GM21737 (cell line): Measurements from ENCODE around the gene RAB32.
"Not testable (repeated sequence)": the region's sequence is repeated elsewhere in the genome, so short reads cannot be mapped to it uniquely, and the experiment has no call there.

Experiments
- ATAC-seq: cut with Tn5 transposase; IDR thresholded peaks from one replicate; pipeline ENCODE4 v1.9.1; 2021; ENCODE audit warnings: mild to moderate bottlenecking, moderate library complexity; ENCODE audit not compliant: unreplicated experiment

Gene RAB32

DNA sequence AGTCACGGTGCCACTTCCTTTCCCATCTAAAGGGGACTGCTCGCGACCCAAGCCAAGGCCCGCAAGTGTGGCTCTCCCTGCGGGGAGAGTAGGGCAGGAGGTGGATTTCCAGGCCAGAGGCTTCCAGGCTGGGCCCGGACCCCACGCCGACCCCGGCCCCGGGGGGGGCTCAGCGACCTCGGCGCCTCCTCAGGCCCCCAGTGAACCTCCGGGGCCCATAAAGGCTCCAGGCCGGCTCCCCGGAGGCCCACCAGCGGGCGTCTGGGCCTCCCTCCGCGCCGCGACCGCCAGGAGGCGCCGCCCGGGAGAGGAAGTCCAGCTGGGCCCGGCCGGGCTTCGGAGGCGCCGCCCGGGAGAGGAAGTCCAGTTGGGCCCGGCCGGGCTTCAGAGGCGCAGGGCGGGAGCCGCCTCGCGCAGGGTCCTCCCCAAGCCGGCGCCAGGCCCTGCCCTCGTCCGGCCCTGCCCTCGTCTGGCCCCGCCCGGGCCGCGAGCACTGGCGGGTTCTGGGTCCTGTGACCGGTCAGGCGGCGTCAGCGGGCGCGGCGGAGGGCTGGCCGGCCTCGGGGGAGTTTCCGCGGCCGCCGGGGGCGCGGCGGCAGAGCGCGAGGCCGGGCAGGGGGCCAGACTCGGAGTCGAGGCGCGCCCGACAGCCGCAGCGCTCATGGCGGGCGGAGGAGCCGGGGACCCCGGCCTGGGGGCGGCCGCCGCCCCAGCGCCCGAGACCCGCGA lies at the start of gene RAB32:
Gene RAB32 (plus strand): TSS at position 623 of the 729 bp plus-strand sequence. CDS start 39 bp downstream, at position 662.
- peak; percentile 85 for ATAC-seq

DNA sequence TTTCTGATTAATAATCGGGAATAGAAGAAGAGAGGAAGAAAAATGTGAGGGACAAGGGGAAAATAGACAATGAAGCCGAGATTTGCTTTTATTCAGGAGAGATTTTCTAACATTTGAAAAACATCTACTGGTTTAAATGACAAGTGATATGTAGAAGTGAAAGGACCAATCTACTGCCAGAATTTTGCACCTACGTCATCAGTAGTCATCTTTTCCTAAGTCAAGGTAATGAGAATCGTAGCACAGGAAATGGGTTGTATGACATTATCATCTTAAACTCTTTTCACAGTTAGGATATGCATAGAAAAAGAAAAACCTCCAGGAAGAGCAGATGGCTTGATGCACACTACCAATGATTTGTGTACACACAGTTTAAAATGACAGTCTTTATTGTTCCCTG lies 45.3 kb upstream of the RAB32 start:
- ATAC-seq: no peak

DNA sequence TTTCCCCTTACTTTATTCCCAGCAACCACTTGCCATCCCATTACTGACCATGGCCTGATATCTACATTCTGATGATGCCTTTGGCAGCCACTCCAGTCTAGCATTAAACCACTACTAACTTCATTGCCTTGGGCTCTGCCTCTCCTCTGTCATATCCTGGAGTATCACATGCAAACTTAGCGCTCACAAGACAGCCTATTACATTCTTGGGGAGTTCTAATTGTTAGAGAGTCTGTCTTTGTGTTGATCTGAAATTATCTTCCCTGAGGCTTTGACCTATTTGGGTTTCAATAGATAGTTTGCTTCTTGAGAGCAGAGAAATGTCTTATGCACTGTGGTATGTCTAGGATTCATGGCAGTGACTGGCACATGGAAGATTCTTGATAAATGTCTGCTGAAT lies 40.5 kb upstream of the RAB32 start:
- no peak for ATAC-seq

- ATAC-seq: no peak
Measured at GRCh38 chr6:146515212-146515611, 28.4 kb upstream of the RAB32 start.

DNA sequence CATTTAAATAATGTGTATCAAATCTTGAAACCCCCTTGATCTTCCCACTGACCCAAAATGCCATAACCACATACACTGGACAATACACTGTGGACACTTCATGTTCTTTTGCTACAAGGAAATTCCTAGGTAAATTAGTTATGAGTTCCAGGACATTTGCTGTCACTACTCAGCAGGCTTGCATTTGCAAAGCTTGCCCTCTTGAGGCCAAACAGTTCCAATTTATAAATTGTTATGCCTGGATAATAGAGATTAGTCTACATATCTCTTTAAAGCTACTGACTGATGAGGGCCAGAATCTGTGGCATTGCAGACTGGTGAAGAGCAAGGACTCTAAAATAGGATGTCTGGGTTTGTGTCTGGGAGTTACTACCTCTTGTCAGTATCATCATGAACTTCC lies 17.4 kb upstream of the RAB32 start:
- ATAC-seq: no peak

GRCh38 chr6:146532702-146533101 lies 10.9 kb upstream of the RAB32 start:
- ATAC-seq: no peak

- no peak for ATAC-seq
Measured at GRCh38 chr6:146542881-146543210, 787 bp upstream of the RAB32 start.

DNA sequence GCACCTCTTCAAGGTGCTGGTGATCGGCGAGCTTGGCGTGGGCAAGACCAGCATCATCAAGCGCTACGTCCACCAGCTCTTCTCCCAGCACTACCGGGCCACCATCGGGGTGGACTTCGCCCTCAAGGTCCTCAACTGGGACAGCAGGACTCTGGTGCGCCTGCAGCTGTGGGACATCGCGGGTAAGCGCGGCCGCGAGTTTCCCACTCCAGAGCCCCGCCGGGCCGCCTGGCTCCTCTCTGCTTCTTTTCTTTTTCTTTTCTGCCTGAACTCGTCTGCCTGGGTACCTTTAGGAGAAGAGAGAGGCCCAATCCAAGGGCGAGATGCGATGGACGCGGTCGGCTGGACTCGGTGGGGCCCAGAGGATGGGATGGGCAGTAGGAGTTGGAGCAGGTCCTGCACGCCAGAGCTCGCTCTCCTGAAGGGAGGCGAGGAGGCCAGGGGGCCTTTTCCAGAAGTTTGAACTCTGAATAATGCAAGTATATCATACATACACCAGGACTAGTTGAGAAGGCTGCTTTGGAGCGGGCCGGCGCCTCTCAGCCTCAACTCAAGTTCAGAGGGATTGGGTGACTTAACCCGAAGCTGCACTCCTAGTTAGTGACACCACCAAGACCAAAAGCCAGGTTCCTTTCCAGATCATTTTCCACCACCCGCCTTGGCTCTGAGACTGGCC lies 445 bp downstream of the RAB32 start:
- ATAC-seq: peak; percentile 16

DNA sequence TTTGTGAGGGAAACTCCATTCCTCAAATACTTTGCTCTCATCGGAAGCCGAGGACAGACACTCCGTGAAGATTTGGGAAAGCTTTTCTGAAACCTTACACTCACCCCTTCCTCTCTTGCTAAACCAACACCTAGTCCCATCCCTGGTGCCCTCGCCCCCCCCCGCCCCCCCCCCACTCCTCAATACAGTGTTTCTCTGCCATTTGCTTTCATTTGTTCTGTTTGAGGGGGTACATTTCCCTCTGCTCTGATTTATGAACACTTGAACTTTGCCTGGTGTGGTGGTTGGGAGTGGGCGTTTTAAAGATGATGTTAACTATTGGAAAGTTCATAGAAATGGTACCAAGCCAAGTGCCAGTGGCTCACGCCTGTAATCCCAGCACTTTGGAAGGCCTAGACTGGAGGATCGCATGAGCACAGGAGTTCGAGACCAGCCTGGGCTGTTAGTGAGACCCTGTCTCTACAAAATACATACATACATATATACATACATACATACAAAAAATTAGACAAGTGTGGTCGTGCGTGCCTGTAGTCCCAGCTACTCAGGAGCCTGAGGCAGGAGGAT lies 1.1 kb downstream of the RAB32 start:
- no peak for ATAC-seq

- no peak for ATAC-seq
Measured at GRCh38 chr6:146545581-146545980, 1.9 kb downstream of the RAB32 start.

DNA sequence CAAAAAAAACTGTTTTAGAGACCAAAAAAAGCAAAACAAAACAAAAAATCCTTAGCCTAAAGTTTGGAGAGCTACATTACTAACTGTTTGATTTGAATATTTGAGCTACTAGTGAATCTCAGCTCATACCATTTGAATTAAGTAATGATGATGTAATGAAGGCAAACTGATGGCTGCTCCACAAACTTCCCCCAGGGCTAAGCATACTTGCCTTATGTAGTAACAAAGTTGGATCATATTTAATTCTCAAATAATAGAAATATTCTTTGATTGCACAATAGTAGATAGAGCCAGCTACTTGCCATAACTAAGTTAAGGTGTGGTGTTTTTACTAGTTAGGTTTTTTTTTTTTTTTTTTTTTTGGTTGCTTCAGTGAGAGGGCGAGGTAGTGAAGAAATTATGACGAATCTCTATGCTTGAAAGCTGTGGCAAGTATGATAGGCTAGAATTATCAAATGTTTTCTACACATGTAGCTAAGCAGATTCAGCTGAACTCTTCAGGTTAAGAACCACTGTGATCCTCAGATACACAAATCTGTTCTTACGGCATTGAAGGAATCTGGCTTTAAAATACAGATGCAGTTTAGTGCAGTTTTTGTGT lies 2.9 kb downstream of the RAB32 start:
- no peak for ATAC-seq

DNA sequence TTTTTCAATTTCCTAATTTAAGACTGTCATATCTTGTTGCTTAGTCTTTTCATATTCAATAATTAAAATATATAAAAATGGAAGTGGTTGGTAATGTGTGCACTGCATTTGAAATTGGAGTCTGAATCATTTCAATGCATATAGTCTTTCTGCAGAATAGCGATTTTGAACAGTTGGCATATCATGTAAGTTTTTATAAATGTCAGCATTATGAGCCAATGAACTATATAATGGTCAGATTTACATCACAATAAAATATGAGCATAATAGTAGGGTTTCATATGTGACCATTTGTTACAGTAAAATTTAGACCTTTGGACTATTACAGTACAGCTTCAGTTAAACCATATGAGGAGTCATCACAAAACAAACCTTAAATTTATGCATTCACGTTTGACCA lies 4.3 kb downstream of the RAB32 start:
- no peak for ATAC-seq

- no peak for ATAC-seq
Measured at GRCh38 chr6:146548898-146549374, 5.3 kb downstream of the RAB32 start.

- ATAC-seq: no peak
Measured at GRCh38 chr6:146550911-146551310, 7.3 kb downstream of the RAB32 start.

- no peak for ATAC-seq
Measured at GRCh38 chr6:146551545-146551944, 7.9 kb downstream of the RAB32 start.

DNA sequence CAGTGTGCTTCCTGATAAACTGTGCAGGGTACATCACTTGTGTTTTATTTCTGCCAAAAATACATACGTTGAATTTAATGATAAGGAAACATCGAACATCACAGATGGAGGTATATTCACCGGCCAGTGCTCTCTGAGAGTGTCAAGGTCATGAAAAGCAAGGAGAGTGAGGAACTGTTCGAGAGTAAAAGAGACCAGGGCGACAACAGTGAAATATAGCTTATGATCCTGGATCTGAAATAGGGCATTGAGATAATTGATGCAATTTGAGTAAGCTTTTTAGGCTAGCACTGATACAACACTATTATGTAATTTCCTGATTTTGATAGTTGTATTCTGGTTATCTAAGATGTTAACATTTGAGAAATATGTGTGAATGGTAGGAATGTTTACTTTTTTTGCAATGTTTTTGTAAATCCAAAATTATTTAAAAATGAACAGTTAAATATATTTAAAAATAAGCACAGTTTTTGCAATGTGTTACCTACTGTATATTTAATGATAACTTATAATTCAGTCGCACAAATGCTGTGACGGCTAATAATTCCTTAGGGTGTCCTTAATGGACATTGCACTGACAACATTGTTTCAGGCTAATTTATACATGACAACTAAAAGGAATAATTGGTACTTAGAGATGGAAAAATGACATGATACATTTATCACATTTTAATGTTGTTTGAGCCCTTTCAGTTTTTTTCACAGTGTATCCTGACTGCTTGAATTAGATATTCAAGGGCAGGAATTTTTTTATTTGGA lies 9.9 kb downstream of the RAB32 start:
- ATAC-seq: no peak

DNA sequence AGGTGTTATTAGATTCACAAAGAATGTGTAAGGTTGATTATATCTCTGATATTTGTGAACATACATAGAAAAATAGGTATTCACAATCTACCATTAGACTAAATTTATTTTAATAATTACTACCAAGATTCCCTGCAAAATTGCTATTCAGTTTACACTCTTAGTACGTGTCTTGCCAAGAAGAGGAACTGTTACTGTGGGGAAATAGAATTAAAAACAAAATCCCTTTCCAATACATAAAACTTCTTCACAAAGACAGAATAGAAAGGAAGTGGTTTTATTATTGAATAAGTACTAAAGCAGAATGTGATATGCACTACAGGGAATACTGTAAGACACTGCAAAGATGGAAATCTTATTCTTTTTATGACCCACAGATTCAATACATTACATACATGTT lies 17.0 kb downstream of the RAB32 start:
- ATAC-seq: no peak

- not testable (repeated sequence) for ATAC-seq
Measured at GRCh38 chr6:146566661-146567060, 23.0 kb downstream of the RAB32 start.

DNA sequence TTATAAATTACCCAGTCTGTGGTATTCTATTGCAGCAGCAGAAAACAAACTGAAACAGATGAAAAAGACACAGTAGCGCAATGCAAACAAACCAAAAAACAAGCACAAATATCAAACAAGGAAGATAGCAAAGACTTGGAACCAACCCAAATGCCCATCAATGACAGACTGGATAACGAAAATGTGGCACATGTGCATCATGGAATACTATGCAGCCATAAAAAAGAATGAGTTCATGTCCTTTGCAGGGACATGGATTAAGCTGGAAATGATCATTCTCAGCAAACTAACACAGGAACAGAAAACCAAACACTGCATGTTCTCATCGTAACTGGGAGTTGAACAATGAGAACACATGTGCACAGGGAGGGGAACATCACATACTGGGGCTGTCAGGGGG lies 25.0 kb downstream of the RAB32 start:
- not testable (repeated sequence) for ATAC-seq

DNA sequence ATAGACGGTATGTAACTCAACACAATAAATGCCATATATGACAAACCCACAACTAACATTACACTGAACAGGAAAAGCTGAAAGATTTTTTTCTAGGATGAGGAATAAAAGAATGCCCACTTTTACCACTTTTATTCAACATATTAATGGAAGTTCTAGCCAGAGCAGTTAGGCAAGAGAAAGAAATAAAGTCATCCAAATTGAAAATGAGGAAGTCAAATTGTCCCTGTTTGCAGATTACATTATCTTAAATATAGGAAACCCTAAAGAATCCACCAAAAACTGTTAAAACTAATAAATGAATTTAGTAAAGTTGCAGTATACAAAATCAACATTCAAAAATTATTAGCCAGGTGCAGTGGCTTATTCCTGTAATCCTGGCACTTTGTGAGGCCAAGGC lies 30.6 kb downstream of the RAB32 start:
- no peak for ATAC-seq

- ATAC-seq: no peak
Measured at GRCh38 chr6:146578054-146578453, 34.4 kb downstream of the RAB32 start.
